Activated naive CD8-positive, alpha-beta T cell treated with anti-CD3 and anti-CD28 coated beads, Interleukin-2, amount 50 U/mL, for 16 hours (primary cell): ENCODE results near the gene ACAT2.
"Not testable (repeated sequence)": the region's sequence is repeated elsewhere in the genome, so short reads cannot be mapped to it uniquely, and the experiment has no call there.

Experiments used
- DNase-seq: peaks from one replicate; pipeline ENCODE4 v3.0.0-alpha.2; 2020; ENCODE audit warnings: low read depth, low spot score

Gene ACAT2

DNA sequence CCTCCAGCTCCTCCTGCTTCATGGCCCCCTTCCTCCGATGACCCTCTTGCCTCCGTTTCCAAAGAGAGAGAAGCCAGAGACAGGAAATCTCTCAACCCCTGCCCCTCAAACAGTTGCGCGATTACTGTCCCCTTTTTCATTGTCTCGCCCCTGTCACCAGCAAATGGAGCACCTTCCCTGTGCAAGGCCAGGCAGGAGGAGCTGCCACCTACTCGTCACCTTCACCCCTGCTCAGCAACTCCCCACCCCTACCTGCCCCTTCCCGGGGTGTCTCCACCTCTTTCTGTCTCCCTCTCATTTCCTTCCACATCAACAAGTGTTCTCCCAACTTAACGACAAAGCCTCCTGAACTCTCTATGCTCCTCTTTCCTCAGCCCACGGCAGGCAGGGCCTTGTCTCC lies 51.9 kb downstream of the ACAT2 start:
- DNase-seq: no peak

DNA sequence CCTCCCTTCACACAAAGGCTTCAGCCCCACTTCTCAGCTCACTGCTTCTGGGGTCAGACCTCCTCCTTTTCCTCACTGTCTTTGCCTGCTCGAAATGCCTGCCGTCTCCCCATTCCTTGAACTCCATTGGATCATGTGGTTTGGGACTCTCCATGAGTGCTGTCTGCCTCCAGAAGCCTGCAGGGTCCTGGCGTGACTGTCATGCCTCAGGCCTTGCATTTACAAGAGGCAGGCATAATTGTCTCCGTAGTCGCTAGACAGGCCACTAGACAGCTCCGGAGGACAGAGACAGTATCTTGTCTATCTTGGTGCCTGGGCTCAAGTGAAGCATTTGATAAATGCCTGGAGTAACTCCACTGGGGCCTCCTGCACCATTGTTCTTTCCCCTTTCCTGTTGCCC lies 53.6 kb downstream of the ACAT2 start:
- DNase-seq: no peak

DNA sequence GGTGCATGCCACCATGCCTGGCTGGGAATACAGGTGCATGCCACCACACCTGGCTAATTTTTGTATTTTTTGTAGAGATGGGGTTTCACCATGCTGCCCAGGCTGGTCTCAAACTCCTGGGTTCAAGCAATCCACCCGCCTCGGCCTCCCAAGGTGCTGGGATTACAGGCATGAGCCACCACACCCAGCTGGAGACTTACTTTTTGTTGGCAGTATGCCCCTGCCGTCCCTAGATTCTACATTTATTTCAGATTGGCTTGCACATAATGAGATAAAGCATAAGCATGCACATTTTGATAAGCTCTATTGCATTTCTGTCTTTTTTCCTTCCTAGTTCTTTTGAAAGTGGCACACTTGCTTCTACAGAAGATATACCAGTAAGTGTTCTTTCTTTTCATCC lies 54.9 kb downstream of the ACAT2 start:
- not testable (repeated sequence) for DNase-seq

DNA sequence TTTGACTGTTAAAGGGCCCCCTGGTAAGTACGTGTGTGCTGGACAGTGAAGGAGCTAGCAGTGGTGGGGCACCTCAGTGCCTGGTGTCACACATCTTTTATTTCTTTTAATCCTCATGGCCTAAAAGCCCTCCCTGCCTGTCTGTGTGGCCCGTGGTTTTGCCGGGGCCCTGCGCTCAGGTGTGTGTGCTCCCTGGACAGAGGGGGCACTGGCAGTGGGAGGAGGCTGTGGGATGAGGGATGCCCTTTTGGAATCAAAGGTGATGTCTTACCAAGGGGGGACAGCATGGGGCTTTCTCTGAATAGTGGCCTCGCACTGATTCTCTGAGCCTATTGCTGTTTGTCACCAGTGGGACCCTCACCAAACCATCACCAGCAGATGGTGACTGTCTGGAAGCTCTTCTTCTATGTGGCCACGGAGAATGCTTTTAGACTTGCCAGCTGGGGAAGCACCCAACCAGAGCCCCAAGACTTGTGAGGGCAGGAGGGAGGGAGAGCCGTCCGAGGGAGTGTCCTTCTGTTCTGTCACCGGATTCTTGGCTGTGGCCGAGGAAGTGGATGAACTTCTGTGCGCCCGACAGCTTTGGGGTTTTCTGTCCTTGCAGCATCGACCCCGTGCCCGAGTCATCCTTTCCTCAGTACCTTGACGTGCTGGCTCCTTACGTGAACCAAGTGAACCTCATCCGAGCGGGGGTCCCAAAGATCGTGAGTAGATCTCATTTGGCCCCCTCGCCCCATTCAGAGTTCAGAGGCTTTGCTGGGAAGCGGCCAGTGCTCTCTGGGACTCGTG lies 56.3 kb downstream of the ACAT2 start:
- DNase-seq: no peak

DNA sequence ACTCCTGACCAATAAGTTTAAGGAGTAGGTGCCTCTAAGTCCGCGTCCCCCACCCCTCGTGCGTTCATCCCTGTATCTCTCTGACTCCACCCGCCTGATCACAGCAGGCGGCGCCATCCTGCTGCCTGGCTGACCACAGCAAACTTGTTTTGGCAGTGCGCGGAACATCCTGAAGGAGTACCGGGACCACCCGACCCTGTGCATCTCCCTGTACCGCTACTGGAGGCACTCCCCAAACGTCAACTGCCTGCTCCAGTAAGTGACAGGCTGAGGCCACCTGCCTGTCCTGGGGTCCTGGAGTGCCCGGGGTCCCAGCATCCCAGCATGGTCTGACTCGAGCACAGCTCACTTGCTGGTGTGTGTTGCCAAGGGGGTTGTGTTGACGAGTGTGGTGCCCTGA lies 57.3 kb downstream of the ACAT2 start:
- DNase-seq: no peak

DNA sequence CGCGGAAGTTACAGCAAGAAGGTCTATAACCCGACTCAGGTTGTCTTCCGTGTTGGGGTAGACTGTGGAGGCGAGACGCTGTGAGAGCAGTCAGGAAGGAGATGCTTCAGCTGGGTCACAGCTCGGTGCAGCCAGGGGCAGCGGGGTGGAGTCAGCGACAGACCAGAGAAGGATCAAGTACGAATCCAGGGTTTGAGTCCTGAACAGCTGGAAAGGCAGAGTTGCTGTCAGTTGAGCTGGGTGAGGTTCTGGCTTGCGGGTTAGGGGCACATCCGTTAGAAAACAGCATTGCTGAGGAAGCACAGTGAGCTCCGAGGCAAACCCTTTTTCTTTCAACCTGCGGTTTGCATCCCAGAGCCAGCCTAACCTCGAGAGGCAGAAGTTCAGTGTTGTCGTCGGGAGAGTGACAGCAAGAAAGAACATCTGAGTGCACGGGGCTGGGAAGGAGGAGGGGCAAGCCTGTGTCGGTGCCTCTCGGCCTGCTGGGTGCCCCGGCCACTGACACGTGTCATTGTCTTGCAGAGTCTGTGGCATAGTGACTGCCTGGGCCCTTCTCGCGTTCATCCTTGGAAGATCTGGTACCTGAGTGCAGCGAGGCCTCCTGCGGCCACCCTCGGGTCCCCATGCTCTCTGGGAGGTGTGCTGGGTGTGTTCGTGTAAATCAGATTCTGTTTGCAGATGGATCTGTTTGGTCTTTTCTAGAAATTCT lies 58.2 kb downstream of the ACAT2 start:
- DNase-seq: no peak

DNA sequence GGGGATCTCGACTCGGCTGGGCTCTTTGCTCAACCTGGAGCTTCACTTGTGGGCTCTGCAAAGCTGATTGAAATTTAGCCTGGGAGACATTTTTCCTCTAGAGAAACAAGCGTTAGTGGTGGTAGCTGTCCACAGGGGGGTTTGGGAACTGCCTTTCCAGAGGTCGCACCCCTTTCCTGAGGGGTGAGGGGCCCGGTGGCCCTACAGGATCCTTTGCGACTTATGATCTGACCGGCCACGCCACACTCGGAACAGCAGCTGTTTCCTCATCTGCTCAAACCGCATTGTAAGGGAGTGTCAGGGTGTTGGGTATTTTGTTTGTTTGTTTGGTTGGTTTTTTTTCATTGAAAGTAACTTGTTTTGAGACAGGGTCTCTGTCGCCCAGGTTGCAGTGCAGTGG lies 59.3 kb downstream of the ACAT2 start:
- no peak for DNase-seq

DNA sequence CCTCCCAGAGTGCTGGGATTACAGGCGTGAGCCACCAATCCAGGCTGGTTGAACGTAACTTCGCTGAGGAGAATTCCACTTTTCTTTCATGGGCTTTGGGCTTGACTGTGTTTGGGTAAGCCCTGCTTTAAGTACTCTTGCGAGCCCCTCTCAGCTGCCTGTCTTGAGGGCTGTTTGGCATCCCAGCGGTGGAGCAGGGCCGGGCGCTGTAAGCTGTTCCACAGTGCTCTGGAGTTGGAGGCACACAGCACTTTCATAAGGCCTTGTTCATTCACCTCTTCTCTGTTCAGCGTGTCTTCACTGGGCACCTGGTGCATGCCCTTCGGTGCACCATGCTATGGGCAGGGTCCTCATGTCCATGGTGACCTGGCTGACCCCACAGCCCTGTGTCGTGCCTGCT lies 59.9 kb downstream of the ACAT2 start:
- DNase-seq: no peak

DNA sequence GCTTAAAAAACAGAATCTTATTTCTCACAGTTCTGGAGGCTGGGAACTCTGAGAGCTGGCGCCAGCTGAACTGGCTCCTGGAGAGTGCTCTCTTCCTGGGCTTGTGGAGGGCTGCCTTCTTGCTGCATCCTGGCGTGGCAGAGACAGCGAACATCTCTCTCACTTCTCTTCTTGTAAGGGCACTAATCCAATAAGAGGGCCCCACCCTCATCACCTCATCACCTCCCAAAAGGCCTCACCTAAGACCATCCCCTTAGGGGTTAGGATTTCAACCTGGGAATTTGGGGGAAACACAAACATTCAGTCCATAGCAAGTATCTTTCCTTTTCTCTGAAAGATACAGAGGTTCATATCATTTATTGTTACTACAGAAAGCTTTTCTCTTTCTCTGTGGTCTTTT lies 62.1 kb downstream of the ACAT2 start:
- no peak for DNase-seq

DNA sequence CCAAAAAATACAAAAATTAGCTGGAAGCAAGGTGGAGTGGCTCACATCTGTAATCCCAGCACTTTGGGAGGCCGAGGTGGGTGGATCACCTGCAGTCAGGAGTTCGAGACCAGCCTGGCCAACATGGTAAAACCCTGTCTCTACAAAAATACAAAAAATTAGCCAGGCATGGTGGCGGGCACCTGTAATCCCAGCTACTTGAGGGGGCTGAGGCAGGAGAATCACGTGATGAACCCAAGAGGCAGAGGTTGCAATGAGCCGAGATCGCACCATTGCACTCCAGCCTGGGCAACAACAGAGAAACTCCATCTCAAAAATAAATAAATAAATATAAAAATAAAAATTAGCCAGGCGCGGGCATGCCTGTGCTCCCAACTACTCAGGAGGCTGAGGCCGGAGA lies 62.8 kb downstream of the ACAT2 start:
- not testable (repeated sequence) for DNase-seq

DNA sequence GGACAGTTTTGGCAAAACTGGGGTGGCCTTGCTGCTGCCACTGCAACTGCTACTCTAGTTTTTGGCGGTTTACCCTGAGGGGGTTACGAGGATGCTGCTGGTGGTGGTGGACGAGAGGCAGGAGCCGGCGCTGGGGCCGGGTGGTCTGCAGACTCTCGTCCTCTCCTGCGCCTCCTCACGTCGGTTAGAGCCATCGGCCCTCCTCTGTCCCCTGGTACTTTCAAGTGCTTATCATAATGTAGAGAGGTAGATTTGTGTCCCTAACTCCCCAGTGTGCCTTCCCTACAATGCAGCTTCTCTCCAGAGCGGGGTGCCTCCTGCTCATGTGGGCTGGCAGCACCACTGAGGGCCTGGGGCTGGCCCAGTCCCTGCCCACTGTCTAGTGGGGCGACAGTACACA lies 64.2 kb downstream of the ACAT2 start:
- DNase-seq: no peak

DNA sequence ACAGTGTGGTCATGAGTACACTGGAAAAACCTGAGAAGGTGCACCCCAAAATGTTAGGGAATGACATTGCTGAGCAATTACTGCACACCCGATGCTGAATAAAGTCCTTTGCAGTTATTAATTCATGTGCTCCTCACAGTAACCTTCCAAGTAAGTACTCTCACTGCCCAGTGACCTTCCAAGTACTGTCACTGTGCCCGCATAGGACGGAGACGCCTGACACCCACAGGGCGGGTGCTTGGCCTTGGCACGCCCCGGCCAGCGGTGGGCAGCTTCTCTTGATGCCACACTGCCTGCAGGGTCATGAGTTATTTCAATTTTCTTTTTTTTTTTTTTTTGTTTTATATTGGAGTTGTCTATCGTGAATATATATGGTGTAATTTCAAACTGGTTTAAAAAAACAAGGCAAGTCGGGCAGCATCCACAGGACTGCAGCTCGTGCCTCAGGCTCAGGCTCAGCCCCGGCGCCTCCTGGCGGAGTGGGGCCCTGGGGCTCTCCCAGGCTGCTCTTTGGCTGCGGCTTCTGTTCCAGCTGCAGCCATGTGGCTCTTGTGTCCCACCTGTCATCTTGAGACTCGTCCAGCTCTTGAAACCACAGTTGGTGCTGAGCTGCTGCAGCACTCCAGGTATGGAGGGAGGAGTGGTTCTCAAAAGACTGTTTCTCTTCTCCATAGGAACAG lies 65.3 kb downstream of the ACAT2 start:
- DNase-seq: no peak

DNA sequence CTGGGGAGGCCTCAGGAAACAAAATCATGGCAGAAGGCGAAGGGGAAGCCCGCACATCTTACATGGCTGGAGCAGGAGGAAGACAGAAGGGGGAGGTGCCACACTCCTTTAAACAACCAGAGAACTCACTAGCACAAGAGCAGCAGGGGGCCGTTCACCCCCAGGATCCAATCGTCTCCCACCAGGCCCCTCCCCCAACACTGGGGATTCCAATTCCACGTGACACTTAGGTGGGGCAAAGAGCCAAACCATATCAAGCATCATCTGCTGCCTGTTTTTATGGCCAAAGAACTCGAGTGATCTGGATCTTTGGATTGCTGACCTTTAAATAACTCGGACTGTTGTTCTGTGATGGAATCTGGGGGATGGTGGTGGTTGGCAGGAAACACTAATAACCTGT lies 66.2 kb downstream of the ACAT2 start:
- DNase-seq: no peak
